Activated naive CD8-positive, alpha-beta T cell treated with anti-CD3 and anti-CD28 coated beads, Interleukin-2, amount 50 U/mL, for 24 hours (primary cell): ENCODE data around the gene NIP7.

Experiments
- ATAC-seq: fragments of 150-1000 bp; cut with Tn5 transposase; one replicate; pipeline ENCODE4 v1.10.0; 2021
- DNase-seq: peaks from one replicate; pipeline ENCODE4 v3.0.0; 2021
- H3K27ac Mint-ChIP-seq: one replicate; pipeline ENCODE4 v1.8.0; 2021; ENCODE audit warnings: mild to moderate bottlenecking, mixed read lengths
- H3K27me3 Mint-ChIP-seq: one replicate; pipeline ENCODE4 v1.8.0; 2021; ENCODE audit warnings: mixed read lengths
- H3K36me3 Mint-ChIP-seq: one replicate; pipeline ENCODE4 v1.8.0; 2021; ENCODE audit warnings: low read depth, mixed read lengths
- H3K4me1 Mint-ChIP-seq: one replicate; pipeline ENCODE4 v1.8.0; 2021; ENCODE audit warnings: mixed read lengths
- H3K4me3 Mint-ChIP-seq: one replicate; pipeline ENCODE4 v1.8.0; 2021; ENCODE audit warnings: mild to moderate bottlenecking, moderate library complexity, mixed read lengths
- H3K9me3 Mint-ChIP-seq: one replicate; pipeline ENCODE4 v1.8.0; 2021; ENCODE audit warnings: mixed read lengths

Gene NIP7

DNA sequence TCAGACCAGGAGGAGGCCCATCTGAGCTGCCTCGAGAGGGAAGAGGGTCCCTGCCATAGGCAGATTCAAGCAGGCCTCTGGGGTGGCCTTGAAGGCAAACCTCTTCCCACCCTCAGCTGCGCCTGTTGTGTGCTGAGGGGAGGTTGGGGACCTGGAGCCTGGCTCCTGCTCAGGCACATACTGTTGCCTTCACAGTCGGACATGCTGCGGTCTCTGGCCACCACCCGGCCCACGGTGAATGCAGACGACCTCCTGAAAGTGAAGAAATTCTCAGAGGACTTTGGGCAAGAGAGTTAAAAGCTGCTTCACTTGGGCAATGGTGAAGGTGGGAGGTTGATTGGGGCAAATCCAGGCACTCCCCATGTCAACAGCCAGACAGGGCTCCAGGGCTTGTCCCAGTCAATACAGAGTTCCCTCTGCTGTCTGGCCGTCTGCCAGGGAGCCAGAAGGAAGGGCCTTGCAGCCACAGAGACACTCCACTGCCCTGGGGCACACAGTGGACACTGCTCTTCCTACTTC is 15.5 kb upstream of the NIP7 start:
- DNase-seq (no peak), ATAC-seq (no peak)
- no peaks in the 10 kb centered on the region for H3K9me3 Mint-ChIP-seq
- peaks cover 34% of the 10 kb centered on the region for H3K4me1 Mint-ChIP-seq
- peaks cover 53% of the 10 kb centered on the region for H3K36me3 Mint-ChIP-seq
- no peaks in the 10 kb centered on the region for H3K27me3 Mint-ChIP-seq
- no peak overlapping the region for H3K4me3 Mint-ChIP-seq
- no peak overlapping the region for H3K27ac Mint-ChIP-seq

DNA sequence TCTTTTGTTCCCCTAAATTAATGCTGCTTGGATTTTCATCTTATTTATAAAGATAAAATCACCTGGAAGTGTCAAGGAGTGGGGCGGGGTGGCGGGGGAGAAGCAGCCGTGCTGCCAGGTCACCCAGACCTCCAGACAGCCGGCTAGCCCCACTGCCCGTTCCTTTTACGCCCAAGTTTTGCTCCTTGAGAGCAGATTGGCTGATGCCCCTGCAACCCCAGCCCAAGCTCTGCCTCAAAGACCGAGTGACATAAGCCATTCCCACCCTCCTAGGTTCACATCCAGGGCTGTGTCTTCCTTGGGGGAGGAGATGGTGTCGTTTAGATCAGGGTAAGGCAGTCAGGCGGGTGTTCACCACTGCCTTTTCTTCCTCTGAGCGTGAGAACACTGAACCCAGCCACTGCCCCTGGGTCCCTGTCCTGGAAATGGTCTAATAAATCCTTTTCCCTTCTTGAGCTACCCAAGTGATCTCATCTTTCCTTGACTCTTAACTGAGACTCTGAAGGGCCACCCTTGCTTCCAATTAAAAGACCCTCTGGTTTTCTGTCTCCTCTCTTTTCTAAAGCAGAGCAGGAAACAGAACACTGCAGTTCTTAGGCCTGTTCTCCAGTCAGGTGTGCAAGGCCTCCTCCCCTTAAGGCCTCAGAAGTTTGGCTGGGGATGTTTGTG is 14.9 kb upstream of the NIP7 start:
- Mint-ChIP-seq H3K36me3 (peaks cover 51% of the 10 kb centered on the region), H3K9me3 (no peaks in the 10 kb centered on the region), H3K27ac (peak overlapping the region; percentile 39), H3K27me3 (no peaks in the 10 kb centered on the region), H3K4me3 (no peak overlapping the region), H3K4me1 (peaks cover 40% of the 10 kb centered on the region)
- DNase-seq (no peak), ATAC-seq (no peak)

GRCh38 chr16:69325784-69326171 is 13.8 kb upstream of the NIP7 start:
- H3K4me3 Mint-ChIP-seq, result peak overlapping the region; percentile 87
- DNase-seq (no peak), ATAC-seq (no peak)
- peaks cover 42% of the 10 kb centered on the region for H3K4me1 Mint-ChIP-seq
- H3K9me3 Mint-ChIP-seq, result no peaks in the 10 kb centered on the region
- H3K27ac Mint-ChIP-seq, result peak overlapping the region; percentile 82
- H3K36me3 Mint-ChIP-seq, result peaks cover 49% of the 10 kb centered on the region
- H3K27me3 Mint-ChIP-seq, result no peaks in the 10 kb centered on the region

DNA sequence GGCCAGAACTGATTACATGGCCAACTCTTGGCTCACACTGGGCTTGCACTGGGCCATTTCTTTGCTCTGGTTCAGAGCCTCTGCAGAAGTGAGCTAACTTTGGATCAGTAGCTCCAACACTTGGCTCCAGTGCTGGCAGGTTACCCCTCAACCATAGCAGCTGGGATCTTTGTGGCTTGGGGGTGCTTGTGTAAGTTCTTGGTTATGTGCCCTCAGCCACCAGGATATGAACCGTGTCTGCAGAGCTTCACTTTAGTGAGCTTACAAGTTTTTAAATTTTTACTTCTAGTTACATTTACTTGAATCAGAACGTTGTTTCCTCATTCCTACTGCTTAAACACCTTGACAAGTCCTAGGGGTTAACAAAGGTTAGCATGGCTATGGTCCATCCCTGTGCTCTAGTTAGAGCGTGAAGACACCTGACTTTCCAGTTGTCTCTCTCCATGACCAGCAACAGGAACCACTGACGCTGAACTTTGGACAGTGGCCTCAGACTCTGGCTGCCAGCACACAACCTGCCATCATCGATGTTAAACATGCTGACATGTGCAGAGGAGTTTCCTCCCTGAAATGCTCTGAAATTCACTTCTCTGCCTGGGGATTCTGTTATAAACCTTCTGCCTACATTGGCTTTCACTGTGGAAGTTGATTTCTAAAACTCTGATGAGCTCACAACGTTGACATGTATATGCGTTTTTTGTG is 13.2 kb upstream of the NIP7 start:
- ATAC-seq, result no peak
- H3K4me1 Mint-ChIP-seq, result peaks cover 43% of the 10 kb centered on the region

DNA sequence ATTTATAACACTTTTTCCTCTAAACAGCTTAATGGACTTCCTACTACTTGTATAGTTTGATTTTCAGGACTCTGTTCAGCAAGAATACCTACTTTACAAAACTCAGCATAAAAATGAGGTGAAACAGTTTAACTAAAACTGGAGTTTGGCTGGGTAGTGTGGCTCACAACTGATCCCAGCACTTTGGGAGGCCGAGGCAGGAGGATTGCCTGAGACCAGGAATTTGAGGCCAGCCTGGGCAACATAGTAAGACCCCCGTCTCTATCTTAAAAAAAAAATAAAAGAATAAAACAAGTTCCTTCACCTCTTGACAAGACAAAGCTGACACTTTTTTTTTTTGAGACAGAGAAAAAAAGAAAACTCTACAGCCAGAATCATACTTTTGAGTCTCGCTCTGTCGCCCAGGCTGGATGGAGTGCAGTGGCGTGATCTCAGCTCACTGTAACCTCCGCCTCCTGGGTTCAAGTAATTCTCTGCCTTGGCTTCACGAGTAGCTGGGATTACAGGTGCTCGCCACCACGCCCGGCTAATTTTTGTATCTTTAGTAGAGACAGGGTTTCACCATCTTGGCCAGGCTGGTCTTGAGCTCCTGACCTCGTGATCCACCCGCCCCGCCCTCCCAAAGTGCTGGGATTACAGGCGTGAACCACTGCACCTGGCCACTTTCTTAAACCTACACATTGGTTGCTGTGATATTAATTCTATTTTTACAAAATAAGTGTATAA is 11.8 kb upstream of the NIP7 start:
- peaks cover 49% of the 10 kb centered on the region for H3K4me1 Mint-ChIP-seq
- ATAC-seq (no peak), DNase-seq (no peak)
- H3K9me3 Mint-ChIP-seq, result no peaks in the 10 kb centered on the region
- H3K4me3 Mint-ChIP-seq, result peak overlapping the region; percentile 87
- H3K27me3 Mint-ChIP-seq, result no peaks in the 10 kb centered on the region
- H3K36me3 Mint-ChIP-seq, result peaks cover 40% of the 10 kb centered on the region
- peak overlapping the region; percentile 71 for H3K27ac Mint-ChIP-seq

More for the DNA sequence above, 13.2 kb upstream of the NIP7 start:
- Mint-ChIP-seq H3K9me3 (no peaks in the 10 kb centered on the region), H3K36me3 (peaks cover 45% of the 10 kb centered on the region), H3K27ac (peak overlapping the region; percentile 82), H3K27me3 (no peaks in the 10 kb centered on the region), H3K4me3 (peak overlapping the region; percentile 87)
- DNase-seq, result no peak

- H3K27ac Mint-ChIP-seq, result peak overlapping the region; percentile 69
Observed at GRCh38 chr16:69328854-69329316, 10.7 kb upstream of the NIP7 start.

GRCh38 chr16:69329369-69330285 is 9.9 kb upstream of the NIP7 start:
- Mint-ChIP-seq H3K4me1 (peaks cover 53% of the 10 kb centered on the region), H3K9me3 (no peaks in the 10 kb centered on the region), H3K4me3 (peak overlapping the region; percentile 87), H3K27me3 (no peaks in the 10 kb centered on the region), H3K27ac (peak overlapping the region; percentile 69), H3K36me3 (peaks cover 45% of the 10 kb centered on the region)
- ATAC-seq (peak; percentile 31), DNase-seq (peak; percentile 47)

More at GRCh38 chr16:69328854-69329316, 10.7 kb upstream of the NIP7 start:
- no peaks in the 10 kb centered on the region for H3K27me3 Mint-ChIP-seq
- H3K4me3 Mint-ChIP-seq, result peak overlapping the region; percentile 87
- DNase-seq (no peak), ATAC-seq (no peak)
- no peaks in the 10 kb centered on the region for H3K9me3 Mint-ChIP-seq
- H3K4me1 Mint-ChIP-seq, result peaks cover 51% of the 10 kb centered on the region
- H3K36me3 Mint-ChIP-seq, result peaks cover 41% of the 10 kb centered on the region

DNA sequence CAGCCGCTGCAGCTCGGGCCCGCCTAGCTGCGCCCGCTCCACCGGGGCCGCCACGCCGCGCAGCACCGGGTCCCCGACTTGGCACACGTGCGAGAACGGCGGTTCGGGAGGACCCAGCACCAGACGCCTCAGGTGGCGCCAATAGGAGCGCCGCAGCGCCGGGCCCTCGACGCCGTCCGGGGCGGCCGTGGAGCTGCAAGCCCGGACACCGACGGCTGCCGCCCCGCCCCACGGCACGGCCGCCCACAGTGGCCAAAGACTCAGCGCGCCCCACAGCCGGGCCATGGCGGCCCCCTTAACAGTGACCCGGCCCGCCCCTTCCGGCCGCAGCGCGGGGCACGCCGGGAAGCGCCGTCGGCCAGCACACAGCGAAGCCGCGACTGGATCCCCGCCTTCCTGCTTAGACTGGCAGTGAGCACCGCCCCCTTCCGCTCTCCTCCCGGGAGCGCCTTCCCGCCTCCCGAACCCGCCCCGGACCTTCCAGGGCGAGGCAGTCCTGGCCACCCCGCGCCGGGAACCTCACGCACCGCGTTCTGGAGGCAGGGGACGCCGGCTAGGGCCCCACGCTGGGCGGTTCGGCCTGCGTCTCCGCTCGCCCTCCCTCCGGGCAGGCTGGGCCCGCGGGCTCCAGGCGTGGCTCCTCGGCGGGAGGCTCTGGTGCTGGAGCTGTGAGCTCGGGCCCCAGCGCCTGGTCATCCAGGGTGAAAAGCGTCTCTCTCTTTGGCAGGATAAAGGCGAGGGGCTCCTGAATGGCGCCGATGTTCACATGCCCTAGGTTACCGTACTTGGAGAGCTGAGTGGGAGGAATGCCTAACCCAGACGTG is 9.1 kb upstream of the NIP7 start, which contains the start of gene PDF:
Gene PDF, minus strand, starts transcription at position 303 of the 824 bp plus-strand sequence. Its CDS starts 18 bp downstream, at position 285.
- ATAC-seq (peak; percentile 97), DNase-seq (peak; percentile 89)
- H3K9me3 Mint-ChIP-seq, result no peaks in the 10 kb centered on the region
- H3K4me1 Mint-ChIP-seq, result peaks cover 49% of the 10 kb centered on the region
- H3K36me3 Mint-ChIP-seq, result peaks cover 50% of the 10 kb centered on the region
- peak within 1 kb of the TSS; percentile 87 for H3K4me3 Mint-ChIP-seq
- H3K27me3 Mint-ChIP-seq, result no peaks in the 10 kb centered on the region
- H3K27ac Mint-ChIP-seq, result peak within 1 kb of the TSS; percentile 73

DNA sequence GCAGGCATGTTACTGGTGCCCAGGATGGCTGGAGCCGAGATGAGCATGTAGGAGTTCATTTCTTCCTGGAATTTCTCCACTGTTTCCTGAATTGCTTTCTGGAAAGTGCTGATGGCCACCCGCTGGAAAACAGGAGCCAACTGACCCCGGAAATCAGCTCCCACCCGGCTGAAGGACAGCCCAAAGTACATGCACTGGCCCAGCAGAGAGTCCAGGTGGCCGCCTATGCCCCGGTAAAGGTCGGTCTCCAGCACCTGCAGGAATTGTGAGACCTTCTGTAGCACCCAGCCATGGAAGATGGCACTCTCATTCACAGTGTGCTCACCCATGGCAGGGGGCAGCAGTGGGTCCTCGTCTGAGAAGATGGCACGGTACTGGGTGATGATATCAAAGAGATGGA is 4.9 kb upstream of the NIP7 start:
- H3K27me3 Mint-ChIP-seq, result no peaks in the 10 kb centered on the region
- no peaks in the 10 kb centered on the region for H3K9me3 Mint-ChIP-seq
- ATAC-seq (no peak), DNase-seq (no peak)
- no peak overlapping the region for H3K4me3 Mint-ChIP-seq
- peaks cover 27% of the 10 kb centered on the region for H3K36me3 Mint-ChIP-seq
- peaks cover 34% of the 10 kb centered on the region for H3K4me1 Mint-ChIP-seq
- no peak overlapping the region for H3K27ac Mint-ChIP-seq

DNA sequence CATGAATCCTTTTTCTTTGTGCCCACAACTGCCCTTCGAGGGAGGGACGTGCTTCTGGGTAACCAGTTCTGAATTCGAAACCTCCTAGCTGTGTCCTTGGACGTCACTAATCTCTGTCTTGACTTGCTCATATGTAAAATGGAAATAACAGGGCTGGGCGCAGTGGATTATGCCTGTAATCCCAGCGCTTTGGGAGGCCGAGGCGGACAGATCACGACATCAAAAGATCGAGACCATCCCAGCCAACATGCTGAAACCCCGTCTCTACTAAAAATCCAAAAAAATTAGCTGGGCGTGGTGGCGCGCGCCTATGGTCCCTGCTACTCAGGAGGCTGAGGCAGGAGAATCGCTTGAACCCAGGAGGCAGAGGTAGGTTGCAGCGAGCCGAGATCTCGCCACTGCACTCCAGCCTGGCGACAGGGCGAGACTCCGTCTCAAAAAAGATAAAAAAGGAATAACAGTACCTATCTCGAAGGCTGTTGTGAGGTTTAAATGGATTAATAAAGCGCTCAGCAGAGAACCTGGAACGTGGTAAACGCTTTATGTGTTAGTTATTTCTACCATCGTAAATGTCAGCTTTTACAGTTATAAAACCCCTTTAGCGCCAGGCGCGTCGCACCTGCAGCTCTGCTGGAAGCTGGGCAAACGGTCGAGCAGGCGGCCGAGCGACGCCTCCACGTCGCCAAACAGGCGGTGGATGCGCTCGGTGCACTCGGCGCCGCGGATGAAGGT is 849 bp upstream of the NIP7 start:
- DNase-seq (no peak), ATAC-seq (no peak)
- H3K4me3 Mint-ChIP-seq, result peak overlapping the region; percentile 99
- no peaks in the 10 kb centered on the region for H3K27me3 Mint-ChIP-seq
- no peaks in the 10 kb centered on the region for H3K9me3 Mint-ChIP-seq
- peaks cover 43% of the 10 kb centered on the region for H3K4me1 Mint-ChIP-seq
- H3K36me3 Mint-ChIP-seq, result peaks cover 49% of the 10 kb centered on the region
- peak overlapping the region; percentile 100 for H3K27ac Mint-ChIP-seq

DNA sequence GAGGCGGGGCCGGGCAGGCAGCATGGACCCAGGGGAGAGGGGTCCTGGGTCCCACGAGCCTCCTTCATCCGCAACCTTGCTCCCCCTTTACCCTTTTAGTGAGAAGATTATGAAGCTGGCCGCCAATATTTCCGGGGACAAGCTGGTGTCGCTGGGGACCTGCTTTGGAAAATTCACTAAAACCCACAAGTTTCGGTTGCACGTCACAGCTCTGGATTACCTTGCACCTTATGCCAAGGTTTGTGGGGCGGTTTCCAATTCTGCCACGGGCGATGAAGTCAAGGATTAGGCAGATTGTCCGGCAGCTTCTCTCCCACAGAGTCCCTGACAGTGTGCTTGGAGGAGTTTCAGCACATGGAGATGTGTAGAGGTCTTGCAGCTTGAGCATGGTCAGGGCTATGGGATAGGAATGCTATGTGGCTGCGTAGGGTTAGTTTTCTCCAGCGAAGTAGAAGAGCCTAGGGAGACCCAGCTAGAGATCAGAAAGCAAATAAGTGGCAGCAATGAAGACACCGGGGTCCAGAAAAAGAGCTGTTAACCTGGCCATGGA is 598 bp downstream of the NIP7 start:
- ATAC-seq, result no peak
- H3K4me3 Mint-ChIP-seq, result peak overlapping the region; percentile 99
- peak; percentile 40 for DNase-seq

DNA sequence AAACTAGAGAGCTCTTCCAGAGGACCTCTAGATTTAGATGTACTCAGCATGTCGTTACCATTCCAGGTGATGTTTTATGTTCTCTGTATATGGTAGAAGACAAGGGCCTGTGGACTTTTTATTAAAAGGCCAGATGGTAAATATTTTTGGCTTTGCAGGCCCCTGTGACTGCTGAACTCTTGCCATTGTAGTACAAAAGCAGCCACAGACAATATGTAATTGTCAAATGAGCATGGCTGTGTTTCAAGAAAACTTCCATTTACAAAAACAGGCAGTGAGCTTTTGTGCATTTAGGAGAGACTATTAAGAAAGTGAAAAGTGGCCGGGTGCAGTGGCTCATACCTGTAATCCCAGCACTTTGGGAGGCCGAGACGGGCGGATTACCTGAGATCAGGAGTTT is 4.6 kb downstream of the NIP7 start:
- no peaks in the 10 kb centered on the region for H3K27me3 Mint-ChIP-seq
- H3K4me1 Mint-ChIP-seq, result peaks cover 35% of the 10 kb centered on the region
- peaks cover 52% of the 10 kb centered on the region for H3K36me3 Mint-ChIP-seq

More for the DNA sequence above, 598 bp downstream of the NIP7 start:
- H3K9me3 Mint-ChIP-seq, result no peaks in the 10 kb centered on the region
- peaks cover 43% of the 10 kb centered on the region for H3K4me1 Mint-ChIP-seq
- peaks cover 47% of the 10 kb centered on the region for H3K36me3 Mint-ChIP-seq
- H3K27me3 Mint-ChIP-seq, result no peaks in the 10 kb centered on the region
- peak overlapping the region; percentile 100 for H3K27ac Mint-ChIP-seq

More for the DNA sequence above, 4.6 kb downstream of the NIP7 start:
- H3K9me3 Mint-ChIP-seq, result no peaks in the 10 kb centered on the region
- H3K27ac Mint-ChIP-seq, result no peak overlapping the region
- no peak overlapping the region for H3K4me3 Mint-ChIP-seq
- no peak for ATAC-seq
- DNase-seq, result no peak
